ENCODE measurements around the gene C10orf95.

C10orf95 gene

GRCh38 chr10:102413806-102414561 is 37.4 kb downstream of the C10orf95 start:
- DNase-seq: no peak

DNA sequence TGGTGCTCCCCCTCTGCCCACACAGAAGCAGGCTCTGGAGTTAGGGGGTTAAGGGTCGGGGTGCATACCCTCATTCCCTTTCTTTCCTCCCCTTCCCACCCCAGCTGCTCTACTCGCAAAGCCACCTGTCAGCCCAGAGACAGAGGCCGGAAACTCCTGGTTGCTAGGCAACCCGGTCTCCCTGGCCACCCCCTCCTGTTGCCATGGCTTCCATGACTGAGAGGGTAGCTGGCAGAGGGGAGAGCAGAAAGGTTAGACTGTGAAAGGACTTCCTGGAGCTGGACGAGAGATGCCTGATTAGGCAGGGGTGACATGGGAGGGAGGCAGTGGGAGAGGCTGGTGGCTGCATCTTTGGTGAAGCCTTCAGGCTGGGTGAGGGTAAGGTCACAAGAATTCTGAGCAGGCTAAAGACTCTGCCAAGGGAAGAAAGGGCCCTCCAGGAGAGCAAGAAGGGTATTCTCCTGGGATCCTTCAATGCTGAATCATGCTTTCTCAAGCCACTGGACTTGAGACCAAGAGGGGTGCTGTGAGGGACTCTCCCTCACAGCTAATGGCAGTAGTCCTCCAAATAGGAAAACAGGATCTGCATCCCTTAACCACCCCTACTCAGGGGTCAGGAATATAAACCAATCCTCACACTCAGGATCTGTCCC is 38.2 kb downstream of the C10orf95 start:
- no peak for DNase-seq

DNA sequence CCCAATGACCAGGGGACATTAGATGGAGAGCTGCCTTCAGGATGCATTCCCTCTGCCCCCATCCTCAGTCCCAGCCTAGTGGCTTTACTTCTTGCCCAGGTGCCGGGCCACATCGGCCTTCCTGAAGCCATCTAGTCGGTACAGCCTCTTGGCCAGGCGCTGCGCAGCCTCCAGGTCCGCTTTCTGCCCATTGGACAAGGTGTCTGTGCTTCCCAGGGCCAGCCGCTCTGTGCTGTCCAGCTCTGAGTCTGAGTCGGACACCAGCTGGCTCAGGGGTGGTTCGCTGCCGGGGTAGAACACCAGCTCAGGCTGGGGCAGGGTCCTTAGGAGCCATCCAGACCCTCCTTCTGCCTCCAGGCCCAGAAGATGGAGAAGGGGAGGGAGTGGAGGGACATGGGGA is 39.0 kb downstream of the C10orf95 start:
- no peak for DNase-seq

- DNase-seq: no peak
Measured at GRCh38 chr10:102411341-102412255, 39.7 kb downstream of the C10orf95 start.

- DNase-seq: no peak
Measured at GRCh38 chr10:102410429-102411073, 40.8 kb downstream of the C10orf95 start.

GRCh38 chr10:102409604-102410428 is 41.5 kb downstream of the C10orf95 start:
- no peak for DNase-seq

DNA sequence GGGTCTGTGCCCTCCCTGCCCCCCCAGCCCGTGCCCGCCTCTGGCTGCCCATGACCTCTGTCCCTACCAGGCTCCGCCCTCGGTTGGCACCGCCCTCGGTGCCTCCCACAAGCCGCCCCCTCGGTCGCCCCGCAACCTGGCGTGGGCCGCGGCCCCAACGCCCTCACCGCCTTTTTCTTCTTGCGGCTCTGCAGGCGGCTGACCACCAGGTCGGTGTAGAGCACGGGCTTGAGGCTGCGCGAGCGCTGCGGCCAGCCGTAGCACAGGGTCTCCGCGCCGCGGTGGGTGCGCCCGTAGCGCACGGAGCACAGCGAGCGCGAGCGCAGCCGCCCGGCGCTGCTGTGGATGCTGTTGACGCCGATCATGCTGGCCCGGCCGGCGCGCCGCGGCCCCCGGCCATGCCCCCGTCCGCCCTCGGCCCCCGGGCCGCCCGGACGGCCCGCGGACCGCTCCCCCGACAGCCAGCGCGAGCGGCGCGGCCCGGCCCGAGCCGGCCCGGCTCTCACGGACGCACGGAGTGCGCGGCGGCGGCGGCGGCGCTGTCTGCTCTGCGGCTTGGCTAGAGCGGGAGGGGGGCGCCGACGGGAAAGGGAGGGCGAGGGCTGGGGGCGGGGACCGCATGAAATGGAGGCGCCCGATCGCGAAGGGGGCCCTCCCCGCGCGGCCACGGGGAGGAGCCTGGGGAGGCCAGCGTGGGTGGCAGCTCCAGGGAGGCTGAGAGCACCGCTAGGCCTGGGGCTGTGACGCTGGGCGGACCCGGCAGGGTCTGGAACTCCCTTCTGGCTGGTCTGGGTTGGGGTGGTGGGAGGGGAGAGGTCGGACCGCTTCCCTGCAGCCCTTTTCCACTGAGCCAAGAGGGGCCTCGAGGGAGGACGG is 42.4 kb downstream of the C10orf95 start:
- DNase-seq: peak in 1 of 2 experiments; percentile 17

- no peak for DNase-seq
Measured at GRCh38 chr10:102408131-102408727, 43.1 kb downstream of the C10orf95 start.

DNA sequence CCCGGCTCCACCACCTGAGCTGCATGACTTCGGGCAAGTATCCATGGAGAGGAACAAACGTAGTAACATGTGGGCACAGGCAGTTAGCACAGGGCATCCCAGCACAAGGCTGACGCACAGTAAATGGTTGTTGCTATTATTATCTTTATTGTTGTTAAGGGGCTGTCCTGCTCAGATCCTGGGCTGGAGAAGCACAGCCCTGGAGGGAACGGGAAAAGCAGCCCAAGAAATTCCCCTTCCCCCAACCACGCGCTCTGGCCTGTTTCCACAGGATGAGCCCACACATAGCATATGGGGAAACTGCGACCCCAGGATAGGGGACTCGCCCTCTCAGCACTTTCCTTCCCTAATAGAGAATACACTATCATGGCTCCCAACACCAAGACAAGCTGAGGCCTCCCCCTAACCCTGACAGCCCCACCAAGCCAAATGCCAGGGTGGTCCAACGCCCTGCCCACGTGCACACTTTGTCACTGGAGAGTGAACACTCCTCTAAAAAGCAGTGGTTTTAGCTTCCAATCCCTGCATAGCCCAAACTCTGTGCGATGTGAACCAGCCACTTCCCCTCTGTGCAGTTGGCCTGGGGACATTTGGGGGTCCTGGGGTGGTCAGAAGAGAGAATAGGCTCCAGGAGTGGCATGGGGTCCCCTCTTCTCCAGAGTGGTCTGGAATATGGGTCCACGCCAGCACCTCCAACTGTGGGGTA is 43.8 kb downstream of the C10orf95 start:
- DNase-seq: no peak

GRCh38 chr10:102406815-102407214 is 44.5 kb downstream of the C10orf95 start:
- DNase-seq: no peak

DNA sequence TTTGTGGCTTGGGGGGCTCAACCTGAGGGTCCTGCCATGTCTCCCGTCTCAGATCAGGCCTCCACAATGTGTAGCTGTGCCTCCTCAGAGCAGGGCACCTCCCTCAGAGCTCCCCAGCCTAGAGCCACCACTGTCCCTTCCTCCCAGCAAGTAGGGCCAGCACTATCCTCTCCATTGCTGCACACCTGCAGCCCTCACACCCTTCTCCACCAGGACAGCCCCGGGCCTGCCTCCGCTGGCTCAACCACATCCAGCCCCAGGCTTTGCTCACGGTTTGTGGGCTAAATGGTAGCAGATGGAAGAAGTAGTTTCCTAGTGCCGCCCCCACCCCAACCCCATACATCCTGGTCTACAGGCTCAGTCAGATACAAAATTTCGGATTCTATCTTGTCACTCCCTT is 45.7 kb downstream of the C10orf95 start:
- no peak for DNase-seq

DNA sequence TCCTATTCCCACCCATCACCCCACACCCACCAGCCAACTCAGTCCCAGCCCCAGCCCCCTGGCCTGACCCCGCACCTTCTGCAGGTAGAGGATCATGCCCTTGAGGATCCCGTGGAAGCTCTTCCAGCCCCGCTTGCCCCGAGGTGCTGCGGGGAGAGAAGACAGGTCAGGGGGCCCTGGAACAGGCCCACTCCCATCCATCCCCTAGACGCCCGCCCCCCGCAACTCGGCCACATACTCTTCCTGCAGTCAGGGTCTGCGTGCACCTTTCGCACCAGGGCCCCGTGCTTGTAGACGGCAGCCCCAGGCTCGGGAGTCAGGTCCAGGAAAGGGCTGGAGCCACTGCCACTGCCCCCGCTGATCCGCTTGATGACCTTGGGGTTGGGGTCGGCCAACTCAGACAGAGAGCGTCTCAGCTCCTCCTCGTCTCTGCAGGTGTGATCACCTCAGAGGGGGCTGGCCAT is 46.2 kb downstream of the C10orf95 start:
- no peak for DNase-seq

GRCh38 chr10:102404361-102405107 is 46.8 kb downstream of the C10orf95 start:
- DNase-seq: no peak

GRCh38 chr10:102403115-102403514 is 48.2 kb downstream of the C10orf95 start:
- DNase-seq: no peak

GRCh38 chr10:102402512-102402896 is 48.8 kb downstream of the C10orf95 start:
- DNase-seq: no peak

GRCh38 chr10:102401735-102402511 is 49.4 kb downstream of the C10orf95 start:
- DNase-seq: peak; percentile 10 to 58

- DNase-seq: no peak
Measured at GRCh38 chr10:102401342-102401654, 50.0 kb downstream of the C10orf95 start.

DNA sequence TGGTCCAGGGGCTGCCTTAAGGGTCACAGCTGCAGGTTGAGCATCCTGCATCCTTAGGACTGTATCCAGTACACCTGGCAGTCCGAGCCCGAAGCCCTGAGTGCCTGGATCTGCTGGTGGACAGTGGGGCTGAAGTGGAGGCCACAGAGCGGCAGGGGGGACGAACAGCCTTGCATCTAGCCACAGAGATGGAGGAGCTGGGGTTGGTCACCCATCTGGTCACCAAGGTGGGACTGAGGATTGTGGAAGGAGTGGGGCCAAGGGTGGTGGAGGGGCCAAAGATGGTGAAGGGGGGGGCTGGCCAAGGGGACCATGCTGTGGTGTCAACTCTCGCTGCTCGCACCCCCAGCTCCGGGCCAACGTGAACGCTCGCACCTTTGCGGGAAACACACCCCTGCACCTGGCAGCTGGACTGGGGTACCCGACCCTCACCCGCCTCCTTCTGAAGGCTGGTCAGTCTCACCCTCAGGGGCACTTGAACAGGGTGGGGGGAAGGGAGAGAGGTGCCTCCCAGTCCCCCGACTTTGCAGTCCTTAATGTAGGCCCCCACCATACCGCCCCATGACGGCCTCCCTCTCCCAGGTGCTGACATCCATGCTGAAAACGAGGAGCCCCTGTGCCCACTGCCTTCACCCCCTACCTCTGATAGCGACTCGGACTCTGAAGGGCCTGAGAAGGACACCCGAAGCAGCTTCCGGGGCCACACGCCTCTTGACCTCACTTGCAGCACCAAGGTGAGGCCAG is 50.6 kb downstream of the C10orf95 start:
- no peak for DNase-seq

Data from SW 1271 (cell line).